Measurements from ENCODE around the gene LPP.

LPP gene

DNA sequence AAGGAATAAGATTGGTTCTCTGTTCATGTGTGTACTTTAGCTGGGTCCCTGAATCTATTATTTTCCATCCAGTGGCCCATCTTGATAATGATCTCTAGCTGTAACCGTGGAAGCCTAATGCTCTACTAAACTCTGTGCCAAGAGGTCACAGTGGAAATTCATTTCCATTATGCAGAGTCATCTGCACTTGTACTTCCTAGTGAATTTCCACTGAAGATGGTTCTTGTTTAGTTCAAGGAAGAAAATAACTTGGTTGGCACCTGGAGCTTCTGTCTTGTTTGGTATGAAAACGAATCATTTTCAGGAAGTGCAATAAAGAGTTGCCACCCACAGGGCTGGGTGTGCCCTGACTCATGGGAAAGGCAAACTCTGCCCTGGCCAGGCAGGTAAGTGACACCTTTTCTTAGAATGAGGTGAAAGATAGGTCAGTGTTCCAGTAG, 10.3 kb downstream of the LPP start:
- Histone ChIP-seq H3K27ac (ENCODE audit: low read depth, low read length, poor library complexity, severe bottlenecking) (no peak overlapping the region), H3F3A (ENCODE audit: insufficient read depth, low read length) (no peaks in the 10 kb centered on the region), H3K9me3 (ENCODE audit: low read length) (no peaks in the 10 kb centered on the region), H3K36me3 (ENCODE audit: insufficient read depth, low read length) (no peaks in the 10 kb centered on the region), H3K9ac (ENCODE audit: low read length) (no peak overlapping the region), H4K20me1 (ENCODE audit: insufficient read depth, low read length) (no peaks in the 10 kb centered on the region), H3K9me2 (ENCODE audit: low read depth, low read length) (no peaks in the 10 kb centered on the region), H3K4me3 (ENCODE audit: low read depth, low read length, poor library complexity, severe bottlenecking) (no peak overlapping the region), H3K79me2 (ENCODE audit: insufficient read depth, low read length) (no peaks in the 10 kb centered on the region), H3K27me3 (ENCODE audit: insufficient read depth, low read length) (no peaks in the 10 kb centered on the region), H2AFZ (ENCODE audit: low read length) (no peak overlapping the region), H3K4me2 (ENCODE audit: low read length) (no peak overlapping the region), H3K4me1 (ENCODE audit: insufficient read depth, low read length, severe bottlenecking) (peaks cover 11% of the 10 kb centered on the region)
- TF ChIP-seq, protein P1, sequence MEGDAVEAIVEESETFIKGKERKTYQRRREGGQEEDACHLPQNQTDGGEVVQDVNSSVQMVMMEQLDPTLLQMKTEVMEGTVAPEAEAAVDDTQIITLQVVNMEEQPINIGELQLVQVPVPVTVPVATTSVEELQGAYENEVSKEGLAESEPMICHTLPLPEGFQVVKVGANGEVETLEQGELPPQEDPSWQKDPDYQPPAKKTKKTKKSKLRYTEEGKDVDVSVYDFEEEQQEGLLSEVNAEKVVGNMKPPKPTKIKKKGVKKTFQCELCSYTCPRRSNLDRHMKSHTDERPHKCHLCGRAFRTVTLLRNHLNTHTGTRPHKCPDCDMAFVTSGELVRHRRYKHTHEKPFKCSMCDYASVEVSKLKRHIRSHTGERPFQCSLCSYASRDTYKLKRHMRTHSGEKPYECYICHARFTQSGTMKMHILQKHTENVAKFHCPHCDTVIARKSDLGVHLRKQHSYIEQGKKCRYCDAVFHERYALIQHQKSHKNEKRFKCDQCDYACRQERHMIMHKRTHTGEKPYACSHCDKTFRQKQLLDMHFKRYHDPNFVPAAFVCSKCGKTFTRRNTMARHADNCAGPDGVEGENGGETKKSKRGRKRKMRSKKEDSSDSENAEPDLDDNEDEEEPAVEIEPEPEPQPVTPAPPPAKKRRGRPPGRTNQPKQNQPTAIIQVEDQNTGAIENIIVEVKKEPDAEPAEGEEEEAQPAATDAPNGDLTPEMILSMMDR (IDR thresholded peaks at IDR 0.05; ENCODE audit: low read length), result no peak
- no peak for TF ChIP-seq EZH2 (IDR thresholded peaks at IDR 0.05; ENCODE audit: borderline replicate concordance, low read length)

DNA sequence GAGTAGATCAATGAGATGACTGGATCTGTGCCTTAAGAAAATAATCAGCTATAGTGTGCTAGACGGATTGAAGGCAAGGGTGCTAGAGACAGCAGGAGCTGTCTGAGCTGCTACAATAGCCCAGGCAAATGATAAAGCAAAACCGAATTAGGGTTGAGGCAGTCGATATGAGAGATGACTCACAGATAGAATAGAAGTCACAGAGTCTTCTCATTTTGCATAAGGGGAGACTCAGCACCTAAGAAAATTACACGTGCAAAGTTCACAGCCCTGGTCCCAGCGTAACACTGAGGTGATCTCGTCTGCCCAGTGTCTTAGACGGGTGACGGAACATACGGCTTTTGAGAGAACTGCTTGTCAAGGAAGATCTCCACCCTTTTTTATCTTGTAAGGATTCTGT, 11.6 kb downstream of the LPP start:
- H3K79me2 ChIP-seq (ENCODE audit: insufficient read depth, low read length), result no peaks in the 10 kb centered on the region
- no peak overlapping the region for H3K27ac ChIP-seq (ENCODE audit: low read depth, low read length, poor library complexity, severe bottlenecking)

DNA sequence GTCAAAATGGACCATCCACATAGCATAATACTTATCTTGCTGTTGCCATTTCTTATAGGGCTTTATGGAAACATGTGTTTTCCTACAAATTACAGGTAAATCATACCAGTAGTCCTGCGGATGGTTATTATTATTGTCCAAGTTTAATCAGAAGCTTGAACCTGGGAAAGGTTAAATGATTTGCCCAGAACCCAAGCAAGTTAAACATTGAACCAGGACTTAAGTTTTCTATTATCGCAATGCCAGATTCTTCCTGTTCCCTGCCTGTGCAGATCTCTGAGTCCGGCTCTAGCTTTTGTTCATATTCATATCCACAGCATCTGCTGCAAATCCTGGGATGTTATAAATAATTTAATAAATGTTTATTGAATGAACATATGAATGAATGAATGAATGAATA, 12.5 kb downstream of the LPP start:
- Histone ChIP-seq H3K9me2 (ENCODE audit: low read depth, low read length) (no peaks in the 10 kb centered on the region), H3K9me3 (ENCODE audit: low read length) (no peaks in the 10 kb centered on the region), H4K20me1 (ENCODE audit: insufficient read depth, low read length) (no peaks in the 10 kb centered on the region), H3K9ac (ENCODE audit: low read length) (no peak overlapping the region), H2AFZ (ENCODE audit: low read length) (no peak overlapping the region), H3K4me1 (ENCODE audit: insufficient read depth, low read length, severe bottlenecking) (peaks cover 25% of the 10 kb centered on the region), H3K27ac (ENCODE audit: low read depth, low read length, poor library complexity, severe bottlenecking) (no peak overlapping the region), H3K36me3 (ENCODE audit: insufficient read depth, low read length) (no peaks in the 10 kb centered on the region), H3K27me3 (ENCODE audit: insufficient read depth, low read length) (no peaks in the 10 kb centered on the region), H3K4me3 (ENCODE audit: low read depth, low read length, poor library complexity, severe bottlenecking) (no peak overlapping the region), H3F3A (ENCODE audit: insufficient read depth, low read length) (no peaks in the 10 kb centered on the region), H3K79me2 (ENCODE audit: insufficient read depth, low read length) (no peaks in the 10 kb centered on the region), H3K4me2 (ENCODE audit: low read length) (no peak overlapping the region)
- TF ChIP-seq, protein P1 (IDR thresholded peaks at IDR 0.05; ENCODE audit: low read length), result no peak
- TF ChIP-seq EZH2 (IDR thresholded peaks at IDR 0.05; ENCODE audit: borderline replicate concordance, low read length), result no peak

More for the DNA sequence above, 11.6 kb downstream of the LPP start:
- TF ChIP-seq, protein P1 (IDR thresholded peaks at IDR 0.05; ENCODE audit: low read length), result no peak
- TF ChIP-seq EZH2 (IDR thresholded peaks at IDR 0.05; ENCODE audit: borderline replicate concordance, low read length), result no peak
- no peaks in the 10 kb centered on the region for H3K9me2 ChIP-seq (ENCODE audit: low read depth, low read length)
- no peak overlapping the region for H3K4me2 ChIP-seq (ENCODE audit: low read length)
- no peak overlapping the region for H2AFZ ChIP-seq (ENCODE audit: low read length)
- H3K9me3 ChIP-seq (ENCODE audit: low read length), result no peaks in the 10 kb centered on the region
- H3K4me3 ChIP-seq (ENCODE audit: low read depth, low read length, poor library complexity, severe bottlenecking), result no peak overlapping the region
- H3K4me1 ChIP-seq (ENCODE audit: insufficient read depth, low read length, severe bottlenecking), result peaks cover 21% of the 10 kb centered on the region
- no peaks in the 10 kb centered on the region for H3K36me3 ChIP-seq (ENCODE audit: insufficient read depth, low read length)
- no peaks in the 10 kb centered on the region for H3F3A ChIP-seq (ENCODE audit: insufficient read depth, low read length)
- H4K20me1 ChIP-seq (ENCODE audit: insufficient read depth, low read length), result no peaks in the 10 kb centered on the region
- H3K27me3 ChIP-seq (ENCODE audit: insufficient read depth, low read length), result no peaks in the 10 kb centered on the region
- no peak overlapping the region for H3K9ac ChIP-seq (ENCODE audit: low read length)
